ENCODE results near the gene FUT8.

DNA sequence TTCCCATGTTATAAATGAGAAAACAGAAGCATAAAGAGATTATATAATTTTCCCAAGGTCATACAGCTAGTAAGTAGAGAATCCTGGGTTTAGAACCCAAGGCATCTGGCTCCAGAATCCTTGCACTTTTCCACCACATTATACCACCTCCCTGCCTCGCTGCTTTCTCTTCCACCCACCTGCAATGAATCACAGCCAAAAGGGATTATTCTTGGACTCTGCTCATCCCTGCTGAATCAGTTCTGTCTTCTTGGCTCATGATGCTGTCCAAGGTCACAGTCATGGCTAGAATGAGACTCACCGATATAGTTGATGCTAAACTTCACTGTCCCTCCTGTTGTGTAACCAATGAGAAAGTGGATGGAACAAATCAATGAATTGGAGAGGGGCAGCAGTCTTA is 356.6 kb downstream of the FUT8 start:
- TF ChIP-seq POLR2A (IDR thresholded peaks at IDR 0.05) = no peak
- no peak for TF ChIP-seq CTCF (IDR thresholded peaks at IDR 0.05)
